WTC11 (cell line): ENCODE results near the gene OR2W1. TPM values are rescaled to one million over a fixed set of nuclear protein-coding genes. Genes with fewer than 3 reads are reported as not detected.
A peak's percentile ranks its signal among the peaks of the same experiment; 100 is the strongest.

Experiments
- ATAC-seq: fragments of 200-7000 bp; cut with Tn5 transposase; 2 replicates; pipeline ENCODE4 v1.10.0; 2021; ENCODE audit warnings: mild to moderate bottlenecking, moderate library complexity
- CTCF ChIA-PET: fragments of 300-600 bp; sonication (Branson Sonifier 250); formaldehyde crosslinking; loops from one replicate; lab custom pipeline; 2021; ENCODE audit warnings: antibody characterized with exemption; lab: Charles Lee
- POLR2A ChIA-PET: fragments of 350-600 bp; sonication (Branson Sonifier 250); formaldehyde crosslinking; loops from one replicate; lab custom pipeline; 2021; ENCODE audit warnings: antibody characterized with exemption; lab: Charles Lee
- DNase-seq: peaks from one replicate; pipeline ENCODE4 v3.0.0; 2021; ENCODE audit warnings: low spot score
- H3K27ac Mint-ChIP-seq: 2 replicates; pipeline ENCODE4 v1.8.0; 2021; ENCODE audit warnings: mixed read lengths
- H3K27me3 Mint-ChIP-seq: 2 replicates; pipeline ENCODE4 v1.8.0; 2021; ENCODE audit warnings: low read depth, mild to moderate bottlenecking, moderate library complexity, mixed read lengths
- H3K36me3 Mint-ChIP-seq: 2 replicates; pipeline ENCODE4 v1.8.0; 2021; ENCODE audit warnings: mixed read lengths
- H3K4me1 Mint-ChIP-seq: 2 replicates; pipeline ENCODE4 v1.8.0; 2022; ENCODE audit warnings: mixed read lengths
- H3K4me3 Mint-ChIP-seq: 2 replicates; pipeline ENCODE4 v1.8.0; 2021; ENCODE audit warnings: mild to moderate bottlenecking, moderate library complexity, mixed read lengths
- H3K9me3 Mint-ChIP-seq: 2 replicates; pipeline ENCODE4 v1.8.0; 2021; ENCODE audit warnings: mixed read lengths
- ATF3 ChIP-seq: sonication (generic); formaldehyde crosslinking; conservative IDR thresholded peaks from 2 replicates; pipeline ENCODE4 v1.8.1; 2022; ENCODE audit warnings: mild to moderate bottlenecking, missing genetic modification reagents
- ELF4 ChIP-seq: sonication (generic); formaldehyde crosslinking; IDR thresholded peaks from 2 replicates; pipeline ENCODE4 v1.8.1; 2022; ENCODE audit warnings: low read depth, mild to moderate bottlenecking, moderate library complexity, missing genetic modification reagents
- ESRRA ChIP-seq: sonication (generic); formaldehyde crosslinking; IDR thresholded peaks from 2 replicates; pipeline ENCODE4 v1.8.1; 2022; ENCODE audit warnings: mild to moderate bottlenecking, missing genetic modification reagents, borderline replicate concordance
- FOXJ3 ChIP-seq: sonication (generic); formaldehyde crosslinking; IDR thresholded peaks from 2 replicates; pipeline ENCODE4 v1.9.0; 2021; ENCODE audit warnings: missing genetic modification reagents, mild to moderate bottlenecking, borderline replicate concordance
- JUN ChIP-seq: sonication (generic); formaldehyde crosslinking; IDR thresholded peaks from 2 replicates; pipeline ENCODE4 v1.8.0; 2023; ENCODE audit warnings: mild to moderate bottlenecking, missing genetic modification reagents
- MLX ChIP-seq: sonication (generic); formaldehyde crosslinking; IDR thresholded peaks from 2 replicates; pipeline ENCODE4 v1.8.1; 2023; ENCODE audit warnings: mild to moderate bottlenecking, missing genetic modification reagents, moderate library complexity
- NR3C1 ChIP-seq: sonication (generic); formaldehyde crosslinking; conservative IDR thresholded peaks from 2 replicates; pipeline ENCODE4 v1.8.1; 2023; ENCODE audit warnings: low read depth, mild to moderate bottlenecking, missing genetic modification reagents
- ZNF281 ChIP-seq: sonication (generic); formaldehyde crosslinking; IDR thresholded peaks from 2 replicates; pipeline ENCODE4 v1.8.0; 2023; ENCODE audit warnings: mild to moderate bottlenecking, missing genetic modification reagents
- ZNF416 ChIP-seq: fragments of 250-450 bp; sonication (Bioruptor Pico); IDR thresholded peaks from 2 replicates; pipeline ENCODE4 v1.9.0; 2021; ENCODE audit warnings: mild to moderate bottlenecking, inconsistent platforms
- ZNF532 ChIP-seq: fragments of 250-450 bp; sonication (Bioruptor Pico); IDR thresholded peaks from 2 replicates; pipeline ENCODE4 v1.9.0; 2021; ENCODE audit warnings: mild to moderate bottlenecking, borderline replicate concordance
- total RNA-seq: library from RNA; stranded (reverse); gene quantifications from 3 replicates; pipeline ENCODE4 v1.2.3, GENCODE V29; 2021
- TF ChIP-seq, protein P1 (sequence below): fragments of 250-450 bp; sonication (Bioruptor Pico); IDR thresholded peaks from 2 replicates; pipeline ENCODE4 v1.9.0; 2021; ENCODE audit warnings: mild to moderate bottlenecking
- TF ChIP-seq, protein P2 (sequence below): fragments of 250-450 bp; sonication (Bioruptor Pico); IDR thresholded peaks from 2 replicates; pipeline ENCODE4 v2.1.2; 2022; ENCODE audit warnings: mild to moderate bottlenecking, moderate library complexity
- TF ChIP-seq, protein P3 (sequence below): sonication (generic); formaldehyde crosslinking; IDR thresholded peaks from 2 replicates; pipeline ENCODE4 v1.8.0; 2023; ENCODE audit warnings: missing genetic modification reagents
- TF ChIP-seq, protein P4 (sequence below): sonication (generic); formaldehyde crosslinking; IDR thresholded peaks from 2 replicates; pipeline ENCODE4 v1.8.1; 2023; ENCODE audit warnings: mild to moderate bottlenecking, moderate library complexity, missing genetic modification reagents

The OR2W1 gene
- total RNA-seq, 1 experiment from 2014 or later: not detected

GRCh38 chr6:29035951-29036350, 9.0 kb downstream of the OR2W1 start:
- Mint-ChIP-seq H3K4me3 (no peak overlapping the region), H3K4me1 (no peaks in the 10 kb centered on the region), H3K27me3 (peaks cover 3% of the 10 kb centered on the region), H3K27ac (no peak overlapping the region), H3K9me3 (no peaks in the 10 kb centered on the region), H3K36me3 (no peaks in the 10 kb centered on the region)
- CTCF ChIA-PET: no interaction called here
- DNase-seq (peak; percentile 16), ATAC-seq (peak; percentile 46; the same call in 1 of the 2 replicates)
- POLR2A ChIA-PET: no interaction called here
- no peak for TF ChIP-seq ZNF532 (CRISPR knock-in tag)
- TF ChIP-seq, protein P1, sequence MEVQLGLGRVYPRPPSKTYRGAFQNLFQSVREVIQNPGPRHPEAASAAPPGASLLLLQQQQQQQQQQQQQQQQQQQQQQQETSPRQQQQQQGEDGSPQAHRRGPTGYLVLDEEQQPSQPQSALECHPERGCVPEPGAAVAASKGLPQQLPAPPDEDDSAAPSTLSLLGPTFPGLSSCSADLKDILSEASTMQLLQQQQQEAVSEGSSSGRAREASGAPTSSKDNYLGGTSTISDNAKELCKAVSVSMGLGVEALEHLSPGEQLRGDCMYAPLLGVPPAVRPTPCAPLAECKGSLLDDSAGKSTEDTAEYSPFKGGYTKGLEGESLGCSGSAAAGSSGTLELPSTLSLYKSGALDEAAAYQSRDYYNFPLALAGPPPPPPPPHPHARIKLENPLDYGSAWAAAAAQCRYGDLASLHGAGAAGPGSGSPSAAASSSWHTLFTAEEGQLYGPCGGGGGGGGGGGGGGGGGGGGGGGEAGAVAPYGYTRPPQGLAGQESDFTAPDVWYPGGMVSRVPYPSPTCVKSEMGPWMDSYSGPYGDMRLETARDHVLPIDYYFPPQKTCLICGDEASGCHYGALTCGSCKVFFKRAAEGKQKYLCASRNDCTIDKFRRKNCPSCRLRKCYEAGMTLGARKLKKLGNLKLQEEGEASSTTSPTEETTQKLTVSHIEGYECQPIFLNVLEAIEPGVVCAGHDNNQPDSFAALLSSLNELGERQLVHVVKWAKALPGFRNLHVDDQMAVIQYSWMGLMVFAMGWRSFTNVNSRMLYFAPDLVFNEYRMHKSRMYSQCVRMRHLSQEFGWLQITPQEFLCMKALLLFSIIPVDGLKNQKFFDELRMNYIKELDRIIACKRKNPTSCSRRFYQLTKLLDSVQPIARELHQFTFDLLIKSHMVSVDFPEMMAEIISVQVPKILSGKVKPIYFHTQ (CRISPR knock-in tag): no peak
- no peak for TF ChIP-seq FOXJ3 (CRISPR knock-in tag)
- TF ChIP-seq ESRRA (CRISPR knock-in tag): no peak
- no peak for TF ChIP-seq ELF4 (CRISPR knock-in tag)
- TF ChIP-seq, all 79 proteins: peak for 0

DNA sequence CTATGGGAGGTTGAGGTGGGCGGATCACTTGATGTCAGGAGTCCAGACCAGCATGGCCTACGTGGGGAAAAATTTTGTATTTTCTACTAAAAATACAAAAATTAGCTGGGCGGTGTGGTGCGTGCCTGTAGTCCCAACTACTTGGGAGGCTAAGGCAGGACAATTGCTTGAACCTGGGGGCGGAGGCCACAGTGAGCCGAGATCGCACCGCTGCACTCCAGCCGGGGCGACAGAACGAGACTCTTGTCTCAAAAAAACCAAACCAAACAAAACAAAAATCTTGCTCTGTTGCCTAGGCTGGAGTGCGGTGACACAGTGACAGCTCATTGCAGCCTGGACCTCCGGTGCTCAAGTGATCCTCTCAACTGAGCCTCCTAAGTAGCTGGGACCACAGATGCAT, 16.2 kb downstream of the OR2W1 start:
- H3K27me3 Mint-ChIP-seq: peaks cover 11% of the 10 kb centered on the region
- POLR2A ChIA-PET: no interaction called here

DNA sequence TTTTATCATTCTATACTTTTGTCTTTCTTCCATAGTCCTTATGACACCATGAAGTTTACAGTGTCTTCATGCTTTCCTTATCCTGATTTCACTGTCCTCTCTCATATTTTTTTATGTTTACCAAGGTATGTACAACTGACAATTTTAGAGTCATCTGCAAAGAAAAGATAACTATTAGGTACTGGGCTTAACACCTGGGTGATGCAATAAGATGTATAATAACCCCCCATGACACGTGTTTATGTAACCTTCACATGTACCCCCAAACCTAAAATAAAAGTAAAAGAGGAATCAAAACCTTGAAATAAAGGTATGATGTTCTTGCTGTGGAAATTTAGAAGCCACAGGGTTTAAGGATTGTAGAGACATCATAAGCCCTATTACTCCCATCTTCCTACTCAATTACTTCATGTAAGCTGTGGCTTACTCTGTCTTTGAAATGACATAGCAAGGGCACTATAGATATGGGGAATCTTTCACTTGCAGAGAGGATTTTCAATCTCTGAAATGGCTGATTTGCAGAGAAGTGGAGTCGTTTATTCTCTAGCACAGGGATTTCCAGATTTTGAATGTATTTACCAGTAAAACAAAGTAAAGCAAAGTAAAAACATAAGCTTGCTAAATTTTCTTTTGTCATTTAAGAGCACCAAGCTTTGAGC, 18.9 kb downstream of the OR2W1 start:
- CTCF ChIA-PET: no interaction called here
- Mint-ChIP-seq H3K9me3 (no peaks in the 10 kb centered on the region), H3K27ac (no peak overlapping the region), H3K27me3 (peaks cover 20% of the 10 kb centered on the region), H3K4me1 (no peaks in the 10 kb centered on the region), H3K36me3 (no peaks in the 10 kb centered on the region), H3K4me3 (no peak overlapping the region)
- ATAC-seq (no peak), DNase-seq (no peak)
- POLR2A ChIA-PET: no interaction called here
- no peak for TF ChIP-seq JUN (CRISPR knock-in tag)
- TF ChIP-seq MLX (CRISPR knock-in tag): no peak
- no peak for TF ChIP-seq NR3C1
- TF ChIP-seq ZNF281: no peak
- no peak for TF ChIP-seq ZNF416 (CRISPR knock-in tag)
- TF ChIP-seq, protein P2, sequence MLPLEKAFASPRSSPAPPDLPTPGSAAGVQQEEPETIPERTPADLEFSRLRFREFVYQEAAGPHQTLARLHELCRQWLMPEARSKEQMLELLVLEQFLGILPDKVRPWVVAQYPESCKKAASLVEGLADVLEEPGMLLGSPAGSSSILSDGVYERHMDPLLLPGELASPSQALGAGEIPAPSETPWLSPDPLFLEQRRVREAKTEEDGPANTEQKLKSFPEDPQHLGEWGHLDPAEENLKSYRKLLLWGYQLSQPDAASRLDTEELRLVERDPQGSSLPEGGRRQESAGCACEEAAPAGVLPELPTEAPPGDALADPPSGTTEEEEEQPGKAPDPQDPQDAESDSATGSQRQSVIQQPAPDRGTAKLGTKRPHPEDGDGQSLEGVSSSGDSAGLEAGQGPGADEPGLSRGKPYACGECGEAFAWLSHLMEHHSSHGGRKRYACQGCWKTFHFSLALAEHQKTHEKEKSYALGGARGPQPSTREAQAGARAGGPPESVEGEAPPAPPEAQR: no peak
- TF ChIP-seq, protein P3, sequence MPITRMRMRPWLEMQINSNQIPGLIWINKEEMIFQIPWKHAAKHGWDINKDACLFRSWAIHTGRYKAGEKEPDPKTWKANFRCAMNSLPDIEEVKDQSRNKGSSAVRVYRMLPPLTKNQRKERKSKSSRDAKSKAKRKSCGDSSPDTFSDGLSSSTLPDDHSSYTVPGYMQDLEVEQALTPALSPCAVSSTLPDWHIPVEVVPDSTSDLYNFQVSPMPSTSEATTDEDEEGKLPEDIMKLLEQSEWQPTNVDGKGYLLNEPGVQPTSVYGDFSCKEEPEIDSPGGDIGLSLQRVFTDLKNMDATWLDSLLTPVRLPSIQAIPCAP (CRISPR knock-in tag): no peak
- TF ChIP-seq, protein P4, sequence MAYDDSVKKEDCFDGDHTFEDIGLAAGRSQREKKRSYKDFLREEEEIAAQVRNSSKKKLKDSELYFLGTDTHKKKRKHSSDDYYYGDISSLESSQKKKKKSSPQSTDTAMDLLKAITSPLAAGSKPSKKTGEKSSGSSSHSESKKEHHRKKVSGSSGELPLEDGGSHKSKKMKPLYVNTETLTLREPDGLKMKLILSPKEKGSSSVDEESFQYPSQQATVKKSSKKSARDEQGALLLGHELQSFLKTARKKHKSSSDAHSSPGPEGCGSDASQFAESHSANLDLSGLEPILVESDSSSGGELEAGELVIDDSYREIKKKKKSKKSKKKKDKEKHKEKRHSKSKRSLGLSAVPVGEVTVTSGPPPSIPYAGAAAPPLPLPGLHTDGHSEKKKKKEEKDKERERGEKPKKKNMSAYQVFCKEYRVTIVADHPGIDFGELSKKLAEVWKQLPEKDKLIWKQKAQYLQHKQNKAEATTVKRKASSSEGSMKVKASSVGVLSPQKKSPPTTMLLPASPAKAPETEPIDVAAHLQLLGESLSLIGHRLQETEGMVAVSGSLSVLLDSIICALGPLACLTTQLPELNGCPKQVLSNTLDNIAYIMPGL: no peak

More for the DNA sequence above, 16.2 kb downstream of the OR2W1 start:
- ATAC-seq: no peak
- no peak for TF ChIP-seq ATF3 (CRISPR knock-in tag)
- Mint-ChIP-seq H3K27ac (no peak overlapping the region), H3K4me3 (no peak overlapping the region), H3K9me3 (no peaks in the 10 kb centered on the region), H3K4me1 (no peaks in the 10 kb centered on the region), H3K36me3 (no peaks in the 10 kb centered on the region)
- CTCF ChIA-PET: interaction anchor here (1.9 kb wide), 1 partner anchor 12 kb away, joined by 4 read pairs; no protein-coding TSS in a partner anchor
- DNase-seq: no peak
